Measurements from ENCODE around the gene FUCA2.

The FUCA2 gene

GRCh38 chr6:143510991-143511891 lies at the start of gene FUCA2:
Gene FUCA2 (minus strand): TSS chr6:143511720. CDS start chr6:143511634, 86 bp downstream.
- peak; percentile 92 for DNase-seq

GRCh38 chr6:143561105-143561704 lies 49.7 kb upstream of the FUCA2 start:
- DNase-seq, result no peak

- DNase-seq, result no peak
Measured at GRCh38 chr6:143559051-143559660, 47.6 kb upstream of the FUCA2 start.

- DNase-seq, result no peak
Measured at GRCh38 chr6:143556529-143556928, 45.0 kb upstream of the FUCA2 start.

GRCh38 chr6:143555582-143555981 lies 44.1 kb upstream of the FUCA2 start:
- no peak for DNase-seq

GRCh38 chr6:143555071-143555492 lies 43.6 kb upstream of the FUCA2 start:
- DNase-seq, result no peak

GRCh38 chr6:143553337-143553736 lies 41.8 kb upstream of the FUCA2 start:
- DNase-seq, result no peak

GRCh38 chr6:143549949-143550268 lies 38.4 kb upstream of the FUCA2 start:
- no peak for DNase-seq

GRCh38 chr6:143549221-143549948 lies 37.9 kb upstream of the FUCA2 start:
- DNase-seq, result no peak

GRCh38 chr6:143546599-143546998 lies 35.1 kb upstream of the FUCA2 start:
- DNase-seq, result no peak

GRCh38 chr6:143545976-143546547 lies 34.5 kb upstream of the FUCA2 start:
- DNase-seq, result no peak

GRCh38 chr6:143545165-143545564 lies 33.6 kb upstream of the FUCA2 start:
- no peak for DNase-seq

- no peak for DNase-seq
Measured at GRCh38 chr6:143544011-143544696, 32.6 kb upstream of the FUCA2 start.

- DNase-seq, result no peak
Measured at GRCh38 chr6:143543435-143543834, 31.9 kb upstream of the FUCA2 start.

- no peak for DNase-seq
Measured at GRCh38 chr6:143542888-143543287, 31.4 kb upstream of the FUCA2 start.

GRCh38 chr6:143540192-143540591 lies 28.7 kb upstream of the FUCA2 start:
- no peak for DNase-seq

- DNase-seq, result no peak
Measured at GRCh38 chr6:143539734-143540133, 28.2 kb upstream of the FUCA2 start.

GRCh38 chr6:143539106-143539505 lies 27.6 kb upstream of the FUCA2 start:
- DNase-seq, result no peak

- DNase-seq, result no peak
Measured at GRCh38 chr6:143538374-143538773, 26.9 kb upstream of the FUCA2 start.

GRCh38 chr6:143536866-143537691 lies 25.6 kb upstream of the FUCA2 start:
- DNase-seq, result peak; percentile 65

GRCh38 chr6:143536461-143536865 lies 24.9 kb upstream of the FUCA2 start:
- peak; percentile 57 for DNase-seq

All from femur (tissue), 1 donor.